Keratinocyte (primary cell): ENCODE data around the gene CGREF1.

ENCODE experiments used
- CTCF ChIP-seq, 3 experiments: IDR thresholded peaks in 1 of 3; conservative IDR thresholded peaks in 1 of 3; optimal IDR thresholded peaks in 1 of 3; 2 replicates in 2 of 3; 3 replicates in 1 of 3; pipeline versions ENCODE3 to v1.5.1; 2011; ENCODE audit warnings: low read length in 3 of 3, mild to moderate bottlenecking in 3 of 3, moderate library complexity in 2 of 3, control low read depth in 1 of 3, inconsistent platforms in 1 of 3; ENCODE audit not compliant: insufficient read depth in 2 of 3; ENCODE audit errors: extremely low read depth in 1 of 3
- EZH2 ChIP-seq: IDR thresholded peaks from one replicate; pipeline ENCODE4 v1.6.1; 2012; ENCODE audit warnings: inconsistent platforms, mild to moderate bottlenecking, low read length, moderate library complexity

- TF ChIP-seq CTCF (optimal IDR thresholded peaks at IDR 0.05 in 1 of 3, IDR thresholded peaks at IDR 0.05 in 1 of 3, conservative IDR thresholded peaks at IDR 0.05 in 1 of 3; ENCODE audit: extremely low read depth in 1 of 3, insufficient read depth in 2 of 3, low read length in 3 of 3) (no peak), EZH2 (no peak)
Measured at GRCh38 chr2:27071990-27072830, 46.7 kb downstream of the CGREF1 start.
